NCI-H2107 treated with DMSO at 0.1 percent for 48 hours (cell line): ENCODE measurements around the gene PDE6D.
"Not testable (repeated sequence)": the region's sequence is repeated elsewhere in the genome, so short reads cannot be mapped to it uniquely, and the experiment has no call there.

Experiments used
- DNase-seq: peaks from one replicate; lab custom pipeline; 2025; ENCODE audit not compliant: unreplicated experiment; lab: John Stamatoyannopoulos, UW

Gene PDE6D

DNA sequence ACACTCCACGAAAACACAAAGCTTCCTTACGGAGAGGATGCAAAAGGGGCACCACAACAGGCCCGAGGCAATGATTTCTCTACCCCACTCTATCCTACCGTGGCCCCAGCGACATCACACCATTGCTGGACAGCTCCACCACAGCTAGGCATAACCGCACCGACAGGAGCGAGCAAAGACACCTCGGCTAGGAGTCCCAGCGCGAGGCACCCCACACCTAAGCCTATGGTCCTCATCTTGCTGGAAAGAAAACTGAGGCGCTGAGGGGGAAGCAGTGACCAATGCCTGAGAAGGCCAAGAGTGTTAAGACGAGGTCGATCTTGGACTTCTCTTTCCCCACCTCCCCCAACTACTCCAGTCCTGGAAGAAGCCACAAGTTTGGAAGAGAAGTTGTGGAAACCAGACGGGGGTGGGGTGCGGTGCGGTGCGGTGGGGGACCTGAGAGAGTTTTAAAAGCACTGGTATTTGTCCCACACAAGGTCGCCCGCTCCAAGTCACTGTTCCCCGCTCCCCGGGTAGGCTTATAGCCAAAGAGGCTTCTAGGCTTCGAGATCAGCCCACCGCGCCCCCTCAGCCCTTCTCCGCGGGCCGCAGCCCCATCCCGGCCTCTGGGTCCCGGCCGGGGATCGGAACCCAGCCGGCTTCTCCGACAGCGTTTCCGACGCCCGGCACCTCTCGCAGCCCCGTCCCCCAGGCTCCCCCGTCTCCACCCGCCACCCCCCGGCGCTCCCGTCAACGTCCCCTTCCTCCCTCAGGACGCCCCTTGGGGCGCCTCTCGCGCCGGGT lies 766 bp downstream of the PDE6D start:
- no peak for DNase-seq

DNA sequence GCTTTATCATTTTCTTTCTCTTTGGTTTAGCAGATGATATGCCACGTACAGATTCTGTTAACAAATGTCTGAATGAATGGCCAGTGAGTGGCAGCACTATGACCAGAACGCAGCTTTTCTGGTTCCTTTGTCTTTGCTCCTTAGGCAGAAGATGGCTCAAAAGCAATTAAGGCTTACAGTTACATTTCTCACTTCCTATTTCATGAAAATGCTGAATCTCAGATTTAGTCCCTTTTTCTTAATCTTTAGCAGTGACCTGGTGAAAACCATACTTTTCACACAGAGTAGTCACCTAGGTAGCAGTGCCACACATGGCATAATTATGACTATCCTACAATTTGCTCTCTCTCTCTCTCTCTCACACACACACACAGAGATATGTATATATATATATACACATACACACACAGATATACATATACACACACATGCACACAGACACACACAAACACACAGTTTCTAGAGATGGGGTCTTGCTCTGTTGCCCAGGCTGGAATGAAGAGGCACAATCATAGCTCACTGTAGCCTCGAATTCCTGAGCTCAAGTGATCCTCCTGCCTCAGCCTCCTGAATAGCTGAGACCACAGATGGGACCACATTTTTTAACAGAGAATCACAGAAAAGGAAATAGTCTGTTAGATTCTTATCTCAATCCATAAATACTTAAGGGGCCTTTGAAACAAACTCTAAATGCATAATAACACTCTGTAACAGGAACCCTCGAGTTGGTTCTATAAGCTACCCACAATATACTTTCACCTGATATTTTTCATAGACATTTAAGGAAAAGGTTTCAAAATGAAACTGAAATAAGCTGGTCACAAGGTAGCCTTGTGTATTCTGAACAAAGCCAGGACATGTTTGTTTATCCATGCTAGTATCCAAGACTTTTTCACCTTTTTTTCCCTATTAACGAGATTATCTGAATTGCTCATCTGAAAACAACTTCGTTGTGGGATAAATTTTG lies 11.6 kb downstream of the PDE6D start:
- DNase-seq: no peak

DNA sequence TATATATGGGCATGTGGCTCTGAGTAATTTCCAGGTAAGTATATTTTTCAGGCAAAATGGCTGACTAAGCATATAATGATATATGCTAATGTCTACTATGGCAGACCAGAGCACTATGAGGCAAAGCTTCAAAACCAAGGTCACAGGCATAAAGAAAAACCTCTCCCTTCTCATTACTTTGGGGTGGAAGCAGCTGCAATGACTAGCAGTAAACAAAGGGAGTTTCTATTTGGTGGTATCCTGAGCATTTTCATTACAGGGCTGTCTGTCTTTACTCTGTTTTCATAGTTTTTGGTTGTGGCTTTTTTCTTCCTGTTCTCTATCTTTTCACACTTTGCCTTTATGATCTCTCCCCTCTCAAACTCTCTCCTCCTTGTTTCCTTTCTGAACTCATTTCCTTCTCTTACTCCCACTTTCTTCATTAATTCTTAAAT lies 15.6 kb downstream of the PDE6D start:
- DNase-seq: no peak

DNA sequence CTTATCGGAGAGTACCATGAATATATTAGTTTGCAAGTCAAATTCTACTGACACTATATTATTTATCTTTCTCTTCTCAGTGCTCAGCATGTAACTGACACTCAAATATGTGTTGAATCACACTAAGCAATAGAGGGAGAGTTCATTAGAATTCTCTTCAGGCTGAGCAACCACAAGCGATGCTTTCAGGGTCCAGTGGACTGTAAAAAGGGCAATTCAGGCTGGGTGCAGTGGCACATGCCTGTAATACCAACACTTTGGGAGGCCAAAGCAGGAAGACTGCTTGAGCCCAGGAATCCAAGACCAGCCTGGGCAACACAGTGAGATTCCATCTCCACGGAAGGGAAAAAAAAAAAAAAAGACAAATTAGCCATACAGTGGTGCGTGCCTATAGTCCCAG lies 16.3 kb downstream of the PDE6D start:
- DNase-seq: no peak

DNA sequence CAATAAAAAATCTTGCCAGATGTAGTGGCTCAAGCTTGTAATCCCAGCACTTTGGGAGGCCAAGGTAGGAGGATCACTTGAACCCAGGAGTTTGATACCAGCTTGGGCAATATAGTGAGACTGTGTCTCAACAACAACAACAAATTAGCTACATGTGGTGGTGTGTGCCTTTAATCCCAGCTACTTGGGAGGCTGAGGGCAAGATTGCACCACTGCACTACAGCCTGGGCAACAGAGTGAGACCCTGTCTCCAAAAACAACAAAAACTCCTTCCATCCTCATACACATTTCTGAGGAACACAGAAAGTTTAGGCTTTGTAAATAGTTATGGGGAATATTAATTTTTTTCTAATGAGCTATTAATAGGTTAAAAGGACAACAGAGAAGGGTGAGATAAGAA lies 17.0 kb downstream of the PDE6D start:
- DNase-seq: no peak

DNA sequence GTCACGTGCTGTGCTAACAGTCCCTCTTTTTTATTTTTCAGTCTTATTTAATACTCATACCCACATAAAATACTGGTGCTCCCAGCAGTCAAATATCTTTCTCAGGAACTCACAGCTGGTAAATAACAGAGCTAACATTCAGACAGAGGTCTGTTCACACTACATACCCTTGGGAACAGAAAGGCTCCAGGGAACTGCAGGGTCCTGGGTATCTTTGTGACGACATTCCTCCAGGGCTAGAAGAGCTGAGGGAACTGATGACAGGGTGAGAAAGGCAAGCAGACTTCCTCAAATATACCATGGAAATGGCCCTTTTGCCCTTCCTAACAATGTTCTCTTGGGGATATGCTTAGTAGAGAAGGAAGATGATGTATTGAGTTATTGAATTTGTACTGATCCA lies 19.3 kb downstream of the PDE6D start:
- DNase-seq: no peak

DNA sequence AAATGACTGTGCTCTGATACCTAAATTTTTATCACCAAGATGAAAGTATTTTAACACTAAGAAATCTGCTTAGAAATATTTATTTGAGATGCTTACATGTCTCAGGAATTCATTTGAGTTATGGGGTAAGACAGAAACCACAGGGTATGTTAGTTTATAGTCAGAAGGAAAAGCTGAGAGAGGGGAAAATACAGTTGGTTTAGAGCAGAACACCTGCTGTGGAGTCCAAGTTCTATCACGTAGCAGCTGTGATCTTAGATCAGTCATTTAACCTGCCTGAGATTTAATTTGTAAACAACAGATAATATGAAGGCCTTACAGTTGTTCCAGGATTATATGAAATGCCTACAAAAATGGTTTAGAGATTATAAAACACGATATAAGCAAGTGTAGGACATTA lies 29.0 kb downstream of the PDE6D start:
- DNase-seq: no peak

DNA sequence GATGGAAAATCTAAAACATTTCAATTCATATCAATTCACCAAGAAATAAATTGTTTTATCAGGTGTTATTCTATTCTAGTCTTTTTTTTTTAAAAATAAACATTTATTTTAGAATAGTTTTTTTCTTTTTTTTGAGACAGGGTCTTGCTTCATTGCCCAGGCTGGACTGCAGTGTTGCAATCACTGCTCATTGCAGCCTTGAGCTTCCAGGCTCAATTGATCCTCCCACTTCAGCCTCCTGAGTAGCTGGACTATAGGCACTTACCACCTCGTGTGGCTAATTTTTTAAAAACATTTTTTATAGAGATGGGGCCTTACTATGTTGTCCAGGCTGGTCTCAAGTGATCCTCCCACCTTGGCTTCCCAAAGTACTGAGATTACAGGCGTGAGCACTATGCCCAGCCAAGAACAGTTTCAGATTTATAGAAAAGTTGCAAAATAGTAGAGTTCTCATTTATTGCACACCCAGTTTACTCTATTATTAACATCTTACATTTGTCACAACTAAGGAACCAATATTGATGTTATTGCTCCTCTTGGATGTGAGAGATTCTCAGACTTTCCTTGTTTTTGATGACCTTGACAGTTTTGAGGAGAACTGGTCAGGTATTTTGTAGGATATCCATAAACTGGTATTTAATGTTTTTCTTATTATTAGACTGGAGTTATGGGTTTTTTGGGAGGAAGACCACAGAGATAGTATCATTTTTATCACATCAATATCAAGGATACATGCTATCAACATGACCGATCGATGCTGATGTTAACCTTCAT lies 29.9 kb downstream of the PDE6D start:
- DNase-seq: no peak

DNA sequence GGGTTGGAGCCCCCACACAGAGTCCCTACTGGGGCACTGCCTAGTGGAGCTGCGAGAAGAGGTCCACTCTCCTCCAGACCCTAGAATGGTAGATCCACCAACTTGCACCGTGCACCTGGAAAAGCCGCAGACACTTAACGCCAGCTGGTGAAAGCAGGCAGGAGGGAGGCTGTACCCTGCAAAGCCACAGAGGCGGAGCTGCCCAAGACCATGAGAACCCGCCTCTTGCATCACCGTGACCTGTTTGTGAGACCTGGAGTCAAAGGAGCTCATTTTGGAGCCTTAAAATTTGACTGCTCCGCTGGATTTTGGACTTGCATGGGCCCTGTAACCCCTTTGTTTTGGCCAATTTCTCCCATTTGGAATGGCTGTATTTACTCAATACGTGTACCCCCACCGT lies 32.1 kb downstream of the PDE6D start:
- DNase-seq: peak; percentile 64

DNA sequence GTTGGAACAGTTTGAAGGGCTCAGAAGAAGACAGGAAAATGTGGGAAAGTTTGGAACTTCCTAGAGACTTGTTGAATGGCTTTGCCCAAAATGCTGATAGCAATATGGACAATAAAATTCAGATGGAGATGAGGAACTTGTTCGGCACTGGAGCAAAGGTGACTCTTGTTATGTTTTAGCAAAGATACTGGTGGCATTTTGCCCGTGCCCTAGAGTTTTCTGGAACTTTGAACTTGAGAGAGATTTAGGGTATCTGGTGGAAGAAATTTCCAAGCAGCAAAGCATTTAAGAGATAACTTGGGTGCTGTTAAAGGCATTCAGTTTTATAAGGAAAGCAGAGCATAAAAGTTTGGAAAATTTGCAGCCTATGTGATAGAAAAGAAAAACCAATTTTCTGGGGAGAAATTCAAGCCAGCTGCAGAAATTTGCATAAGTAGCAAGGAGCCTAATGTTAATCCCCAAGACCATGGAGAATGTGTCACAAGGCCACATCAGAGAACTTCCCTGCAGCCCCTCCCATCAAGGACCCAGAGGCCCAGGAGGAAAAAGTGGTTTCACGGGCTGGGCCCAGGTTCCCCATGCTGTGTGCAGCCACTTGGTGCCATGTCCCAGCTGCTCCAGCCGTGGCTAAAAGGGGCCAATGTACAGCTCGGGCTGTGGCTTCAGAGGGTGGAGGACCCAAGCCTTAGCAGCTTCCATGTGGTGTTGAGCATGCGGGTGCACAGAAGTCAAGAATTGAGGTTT lies 32.8 kb downstream of the PDE6D start:
- DNase-seq: not testable (repeated sequence)

DNA sequence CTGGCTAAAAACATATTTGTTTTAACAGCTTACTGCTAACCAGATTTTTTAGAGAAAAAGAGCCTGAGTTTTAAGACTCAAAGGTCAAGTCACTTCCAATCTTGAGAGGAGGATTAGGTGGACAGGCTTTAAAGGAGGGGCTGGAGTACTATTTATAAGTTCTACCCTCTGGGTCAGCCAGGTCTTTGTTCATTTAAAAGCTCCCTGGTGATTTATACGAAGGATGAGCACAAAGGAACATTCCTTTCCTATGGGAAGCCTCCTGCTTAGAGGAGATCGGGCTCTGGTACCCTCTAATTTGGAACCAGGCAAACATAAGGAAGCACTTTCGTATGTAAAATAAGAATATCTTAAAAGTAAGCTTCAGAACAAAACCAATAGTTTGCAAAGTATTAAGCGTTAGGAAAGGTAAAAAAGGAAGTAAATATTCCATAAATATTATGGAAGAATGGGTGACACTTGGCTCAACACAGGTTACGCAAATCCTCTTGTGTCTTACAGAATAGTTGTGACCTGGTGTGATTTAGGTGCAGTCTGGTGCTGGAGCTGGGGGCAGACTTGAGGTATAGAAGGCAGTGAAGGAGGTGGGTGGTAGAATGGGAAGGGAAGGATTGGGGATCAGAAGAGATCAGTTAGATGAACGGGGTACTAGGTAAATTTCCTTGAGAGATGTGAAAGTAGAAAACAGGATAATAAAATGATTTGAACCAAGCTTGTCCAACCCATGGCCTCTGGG lies 35.6 kb downstream of the PDE6D start:
- DNase-seq: no peak

DNA sequence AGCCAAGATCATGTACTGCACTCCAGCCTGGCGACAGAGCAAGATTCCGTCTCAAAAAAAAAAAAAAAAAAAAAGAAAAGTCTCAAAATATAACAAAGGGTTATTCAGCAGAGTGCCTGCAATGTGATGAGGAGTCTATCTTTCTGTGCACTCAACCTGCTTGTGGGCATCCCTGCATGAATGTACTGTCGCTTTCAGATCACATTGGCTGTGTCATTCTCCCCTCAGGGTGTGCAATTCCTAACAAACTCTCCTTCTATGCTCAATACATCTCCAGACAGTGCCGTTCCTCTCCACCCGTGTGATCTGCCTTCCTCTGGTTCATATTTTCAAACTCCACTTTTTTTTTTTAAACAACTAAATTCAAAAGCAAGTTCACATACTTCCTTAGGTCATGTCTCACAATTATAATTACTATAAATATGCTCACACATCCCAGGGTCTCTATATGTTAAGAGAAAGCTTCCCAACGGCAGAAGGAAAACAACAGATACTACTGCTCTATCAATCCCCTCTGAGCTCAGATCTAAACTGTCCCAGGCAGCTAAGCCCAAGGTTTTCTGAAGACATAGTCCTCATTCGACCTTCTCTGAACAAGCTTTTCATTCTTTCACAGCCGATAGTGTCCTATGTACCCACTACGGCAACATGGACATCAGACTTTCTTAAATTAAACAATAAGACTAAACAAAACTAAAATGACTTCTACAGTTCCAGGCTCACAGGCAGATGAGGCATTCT lies 37.5 kb downstream of the PDE6D start:
- DNase-seq: no peak

DNA sequence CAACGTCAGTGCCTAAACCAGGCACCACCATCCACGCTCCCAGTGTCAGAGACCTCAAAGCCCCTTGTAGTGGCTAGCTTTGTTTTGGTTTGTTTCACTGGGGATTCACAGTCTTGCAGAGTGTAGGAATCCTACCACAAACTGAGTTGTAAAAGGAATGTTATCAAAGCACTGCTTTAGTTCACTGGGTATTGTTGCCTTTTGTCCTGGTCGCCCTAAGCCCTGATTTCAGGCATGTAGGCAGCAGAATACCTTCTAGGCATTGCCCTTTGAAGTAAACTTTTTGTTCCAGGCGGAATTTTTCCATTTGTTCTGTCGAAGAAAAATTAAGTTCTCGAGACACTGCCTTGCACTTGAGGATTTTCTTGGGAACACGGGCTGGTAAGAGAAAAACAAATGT lies 43.3 kb downstream of the PDE6D start:
- DNase-seq: no peak

DNA sequence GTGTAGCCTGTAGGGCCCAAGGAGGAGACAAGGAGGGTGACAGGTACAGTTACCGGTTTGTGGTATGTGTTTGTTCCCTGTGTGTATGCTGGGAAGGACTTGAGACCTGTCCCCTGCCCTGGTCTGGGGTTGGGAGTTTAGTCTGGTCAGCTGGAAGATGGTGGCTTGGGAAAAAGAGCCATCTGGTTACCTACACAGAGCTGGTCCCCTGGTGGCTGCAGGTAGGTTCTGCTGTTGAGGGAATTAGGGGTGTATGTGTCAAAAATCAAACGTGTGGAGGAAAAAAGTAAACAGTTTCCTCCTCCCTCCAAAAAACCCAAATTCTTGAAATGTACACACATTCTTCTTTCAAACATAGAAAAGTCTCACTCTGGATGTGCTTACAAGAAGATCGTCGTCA lies 48.5 kb downstream of the PDE6D start:
- DNase-seq: no peak

DNA sequence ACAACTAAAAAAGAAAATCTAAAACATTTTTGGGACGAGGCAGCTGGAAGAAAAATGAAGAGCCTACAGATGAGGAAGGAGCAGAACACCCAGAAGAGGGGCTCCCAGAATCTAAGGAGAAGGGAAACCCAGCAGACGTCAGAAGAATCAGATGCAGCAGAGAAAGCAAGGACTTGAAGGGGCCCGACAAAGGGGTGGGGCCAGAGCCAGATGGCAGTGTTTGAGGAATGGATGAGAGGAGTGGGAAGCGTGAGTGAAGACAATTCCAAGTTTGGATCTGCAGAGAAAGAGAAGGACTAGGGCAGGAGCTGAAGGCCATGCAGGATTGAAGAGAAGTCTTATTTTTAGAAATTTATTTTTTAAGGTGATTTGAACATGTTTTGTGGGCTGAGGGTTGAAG lies 53.5 kb downstream of the PDE6D start:
- no peak for DNase-seq

DNA sequence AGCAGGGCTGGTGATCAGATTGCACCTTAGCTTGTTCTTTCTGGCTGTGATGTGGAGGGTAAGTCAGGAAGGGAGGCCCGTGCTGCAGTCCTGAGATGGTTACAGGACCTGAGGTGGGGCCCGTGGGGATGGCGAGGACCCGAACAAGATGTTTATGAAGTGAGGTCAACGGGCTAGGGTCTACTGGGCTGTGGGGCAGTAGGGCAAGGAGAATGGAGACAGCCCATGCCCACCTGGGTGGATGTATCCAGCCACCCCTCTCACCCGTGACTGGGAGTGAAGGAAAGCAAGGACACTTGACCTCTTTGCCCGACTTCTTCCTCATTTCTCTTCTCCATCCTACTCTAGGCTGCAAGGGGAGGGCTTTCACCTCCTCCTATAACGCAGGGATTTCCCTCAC lies 54.8 kb downstream of the PDE6D start:
- no peak for DNase-seq

DNA sequence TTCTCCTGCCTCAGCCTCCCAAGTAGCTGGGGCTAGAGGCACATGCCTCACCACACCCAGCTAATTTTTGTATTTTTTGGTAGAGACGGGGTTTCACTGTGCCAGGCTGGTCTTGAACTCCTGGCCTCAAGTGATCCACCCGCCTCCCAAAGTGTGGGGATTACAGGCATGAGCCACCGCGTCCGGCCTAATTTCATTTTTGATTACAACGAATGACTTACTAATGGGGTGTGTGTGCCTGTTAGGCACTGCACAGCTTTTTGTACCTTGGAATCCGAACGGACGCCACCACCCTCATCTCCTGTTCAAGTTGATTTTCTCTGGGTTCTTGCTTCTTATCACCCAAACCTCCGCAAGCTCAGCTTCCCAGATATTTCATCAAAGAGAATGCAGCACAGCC lies 55.6 kb downstream of the PDE6D start:
- no peak for DNase-seq

DNA sequence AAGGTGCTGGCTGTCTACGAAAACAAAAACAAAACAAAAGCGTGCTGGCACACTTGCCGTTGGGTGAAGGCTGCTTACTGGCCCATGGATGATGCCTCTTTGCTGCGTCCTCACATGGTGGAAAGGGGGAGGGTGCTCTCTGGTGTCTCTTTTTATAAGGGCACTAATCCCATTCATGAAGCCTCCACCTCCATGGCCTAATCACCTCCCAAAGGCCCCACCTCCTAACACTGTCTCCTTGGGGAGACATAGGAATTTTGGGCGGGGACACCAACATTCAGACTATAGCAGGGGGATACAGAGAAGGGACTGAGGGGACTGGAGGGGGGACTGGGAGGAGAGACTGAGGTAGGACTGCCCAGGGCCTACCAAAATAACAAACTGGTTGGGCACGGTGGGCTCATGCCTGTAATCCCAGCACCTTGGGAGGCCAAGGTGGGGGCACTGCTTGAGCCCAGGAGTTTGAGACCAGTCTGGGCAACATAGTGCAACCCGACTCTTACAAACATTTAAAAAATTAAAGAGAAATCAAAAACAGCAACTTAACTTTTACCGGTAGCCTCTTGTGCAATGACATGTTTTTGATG lies 58.3 kb downstream of the PDE6D start:
- no peak for DNase-seq
